Keratinocyte (primary cell): ENCODE measurements around the gene CCDC85C. TPM values are rescaled to one million over a fixed set of nuclear protein-coding genes. Genes with fewer than 3 reads are reported as not detected.

Experiments
- DNase-seq: peaks from one replicate; pipeline ENCODE4 v3.0.0-alpha.2; 2011; ENCODE audit warnings: low read depth, missing footprints, low spot score
- FAIRE-seq: peaks from 2 replicates; lab custom pipeline; 2011; peaks lifted over from hg19 to GRCh38; lab: Jason Lieb, UNC
- H2AFZ ChIP-seq: 2 replicates; pipeline ENCODE4 v1.6.0; 2012; ENCODE audit warnings: low read length, control low read depth, inconsistent platforms; ENCODE audit not compliant: control insufficient read depth
- H3K27ac ChIP-seq: 2 replicates; pipeline ENCODE4 v1.5.1; 2011; ENCODE audit warnings: low read length; ENCODE audit not compliant: control insufficient read depth, insufficient read depth
- H3K27me3 ChIP-seq: 3 replicates; pipeline ENCODE4 v1.6.0; 2011; ENCODE audit warnings: low read length; ENCODE audit not compliant: control insufficient read depth, insufficient read depth; ENCODE audit errors: extremely low read depth
- H3K36me3 ChIP-seq, 2 experiments: 2 replicates in 1 of 2; 3 replicates in 1 of 2; pipeline ENCODE4 v1.5.1; 2011; ENCODE audit warnings: low read length in 2 of 2, mild to moderate bottlenecking in 1 of 2; ENCODE audit not compliant: control insufficient read depth in 2 of 2, insufficient read depth in 2 of 2; ENCODE audit errors: extremely low read depth in 1 of 2
- H3K4me1 ChIP-seq: 3 replicates; pipeline ENCODE4 v1.5.1; 2011; ENCODE audit warnings: low read length; ENCODE audit not compliant: control insufficient read depth, insufficient read depth; ENCODE audit errors: extremely low read depth
- H3K4me2 ChIP-seq: 3 replicates; pipeline ENCODE4 v1.6.0; 2011; ENCODE audit warnings: low read depth, low read length; ENCODE audit not compliant: control insufficient read depth, insufficient read depth; ENCODE audit errors: extremely low read depth
- H3K4me3 ChIP-seq, 3 experiments: fragments of 200-600 bp in 1 of 3; sonication (generic) in 1 of 3; 2 replicates in 2 of 3; 3 replicates in 1 of 3; pipeline ENCODE4 v1.5.1; 2011 to 2016; ENCODE audit warnings: low read length in 3 of 3, mild to moderate bottlenecking in 3 of 3, control low read depth in 2 of 3, inconsistent platforms in 1 of 3, low read depth in 1 of 3, mixed read lengths in 1 of 3, mixed run types in 1 of 3, moderate library complexity in 1 of 3; ENCODE audit not compliant: control insufficient read depth in 2 of 3, insufficient read depth in 2 of 3; ENCODE audit errors: extremely low read depth in 1 of 3
- H3K79me2 ChIP-seq: 2 replicates; pipeline ENCODE4 v1.6.0; 2012; ENCODE audit warnings: low read length; ENCODE audit not compliant: control insufficient read depth, insufficient read depth
- H3K9ac ChIP-seq: 3 replicates; pipeline ENCODE4 v1.6.0; 2011; ENCODE audit warnings: low read length; ENCODE audit not compliant: control insufficient read depth, insufficient read depth; ENCODE audit errors: extremely low read depth
- H3K9me1 ChIP-seq: 3 replicates; pipeline ENCODE4 v1.6.0; 2011; ENCODE audit warnings: low read length; ENCODE audit not compliant: control insufficient read depth, insufficient read depth; ENCODE audit errors: extremely low read depth
- H3K9me3 ChIP-seq: 2 replicates; pipeline ENCODE4 v1.5.1; 2012; ENCODE audit warnings: low read depth, low read length; ENCODE audit not compliant: control insufficient read depth
- H4K20me1 ChIP-seq: 3 replicates; pipeline ENCODE4 v1.6.0; 2011; ENCODE audit warnings: low read length; ENCODE audit not compliant: control insufficient read depth, insufficient read depth; ENCODE audit errors: extremely low read depth
- CTCF ChIP-seq, 3 experiments: IDR thresholded peaks in 1 of 3; conservative IDR thresholded peaks in 1 of 3; optimal IDR thresholded peaks in 1 of 3; 2 replicates in 2 of 3; 3 replicates in 1 of 3; pipeline versions ENCODE3 to v1.5.1; 2011; ENCODE audit warnings: low read length in 3 of 3, mild to moderate bottlenecking in 3 of 3, moderate library complexity in 2 of 3, control low read depth in 1 of 3, inconsistent platforms in 1 of 3; ENCODE audit not compliant: insufficient read depth in 2 of 3; ENCODE audit errors: extremely low read depth in 1 of 3
- EZH2 ChIP-seq: IDR thresholded peaks from one replicate; pipeline ENCODE4 v1.6.1; 2012; ENCODE audit warnings: inconsistent platforms, mild to moderate bottlenecking, low read length, moderate library complexity
- dilution Hi-C: fragments of 300-500 bp; cut with MboI; formaldehyde crosslinking; loops from one replicate; pipeline ENCODE4 v1.7.0; 2020; ENCODE audit warnings: low sequenced_read_pairs; ENCODE audit not compliant: extremely low pct_ligation_motif_present
- polyA plus RNA-seq, 5 experiments: library from polyadenylated mRNA; depleted of rRNA in 3 of 5; stranded (reverse) in 3 of 5; stranded (forward) in 1 of 5; unstranded in 1 of 5; fragments of >200 nt; gene quantifications; 1 replicate in 1 of 5; 2 replicates in 3 of 5; 3 replicates in 1 of 5; pipeline versions ENCODE4 v1.2.1 to v1.2.3, GENCODE V29; 2011 to 2012; ENCODE audit warnings: missing spikeins in 2 of 5, low read depth in 1 of 5, low replicate concordance in 1 of 5

The CCDC85C gene
- polyA plus RNA-seq, 1 donor (not counting 4 experiments of a cell fraction or from before 2014, with no cell fraction given) = 13.2 TPM

- DNase-seq (no peak), FAIRE-seq (no peak)
- H3K27ac ChIP-seq = no peak overlapping the region
- H3K4me1 ChIP-seq = peaks cover 9% of the 10 kb centered on the region
- dilution Hi-C loops = no loop called here
- H3K9me3 ChIP-seq = no peaks in the 10 kb centered on the region
- H3K4me2 ChIP-seq = no peak overlapping the region
- no peak overlapping the region for H2AFZ ChIP-seq
- peaks cover 1 to 8% of the 10 kb centered on the region in 2 experiments for H3K36me3 ChIP-seq
- no peak for TF ChIP-seq EZH2
- no peak for TF ChIP-seq CTCF (optimal IDR thresholded peaks at IDR 0.05 in 1 of 3, IDR thresholded peaks at IDR 0.05 in 1 of 3, conservative IDR thresholded peaks at IDR 0.05 in 1 of 3; ENCODE audit: extremely low read depth in 1 of 3, insufficient read depth in 2 of 3, low read length in 3 of 3)
- peaks cover 10% of the 10 kb centered on the region for H3K9me1 ChIP-seq
- no peak overlapping the region for H3K9ac ChIP-seq
- H3K27me3 ChIP-seq = no peaks in the 10 kb centered on the region
- H3K79me2 ChIP-seq = peaks cover 91% of the 10 kb centered on the region
- H4K20me1 ChIP-seq = peaks cover 20% of the 10 kb centered on the region
- no peak overlapping the region for H3K4me3 ChIP-seq
Observed at GRCh38 chr14:99586054-99586760, 17.8 kb downstream of the CCDC85C start.

- Histone ChIP-seq H2AFZ (no peak overlapping the region), H3K4me2 (no peak overlapping the region), H3K9me3 (no peaks in the 10 kb centered on the region), H3K9me1 (peaks cover 10% of the 10 kb centered on the region), H3K4me1 (peaks cover 21% of the 10 kb centered on the region), H3K79me2 (peaks cover 83% of the 10 kb centered on the region), H3K36me3 (peaks cover 1 to 8% of the 10 kb centered on the region in 2 experiments), H3K4me3 (no peak overlapping the region), H4K20me1 (peaks cover 16% of the 10 kb centered on the region), H3K27ac (no peak overlapping the region), H3K27me3 (no peaks in the 10 kb centered on the region), H3K9ac (no peak overlapping the region)
- TF ChIP-seq EZH2 (no peak), CTCF (optimal IDR thresholded peaks at IDR 0.05 in 1 of 3, IDR thresholded peaks at IDR 0.05 in 1 of 3, conservative IDR thresholded peaks at IDR 0.05 in 1 of 3; ENCODE audit: extremely low read depth in 1 of 3, insufficient read depth in 2 of 3, low read length in 3 of 3) (no peak)
- DNase-seq (no peak), FAIRE-seq (no peak)
- dilution Hi-C loops = no loop called here
Observed at GRCh38 chr14:99584823-99585222, 19.2 kb downstream of the CCDC85C start.
